GM12874 (cell line): Measurements from ENCODE around the gene B4GALNT2.

ENCODE experiments used
- CTCF ChIP-seq: IDR thresholded peaks from 2 replicates; pipeline ENCODE4 v1.5.1; 2011; ENCODE audit warnings: low read depth, mild to moderate bottlenecking, control low read depth, low read length, moderate library complexity; ENCODE audit not compliant: insufficient read depth

B4GALNT2 gene

DNA sequence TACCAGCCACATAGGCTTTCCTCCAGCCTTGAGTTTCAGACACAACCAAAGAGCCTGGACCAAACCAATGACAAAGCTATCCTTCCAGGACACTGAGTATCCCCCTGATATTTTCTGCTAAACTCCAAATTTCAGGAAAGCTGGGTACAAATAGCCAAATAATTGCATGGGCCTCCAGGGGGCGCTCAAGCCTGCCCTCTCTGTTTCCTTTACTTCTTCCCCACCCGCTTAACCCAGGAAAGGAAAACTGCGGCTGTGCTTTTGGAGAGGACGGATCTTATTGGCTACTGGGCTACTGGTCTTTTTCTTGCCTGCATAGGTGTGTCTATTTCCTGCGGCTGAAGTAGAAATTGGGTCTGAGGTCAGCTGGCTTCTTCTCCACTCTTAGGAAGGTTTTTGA lies 47.7 kb downstream of the B4GALNT2 start:
- TF ChIP-seq CTCF: peak; percentile 82

GRCh38 chr17:49180998-49181635 lies 48.5 kb downstream of the B4GALNT2 start:
- TF ChIP-seq CTCF: no peak

- no peak for TF ChIP-seq CTCF
Observed at GRCh38 chr17:49183341-49183740, 50.8 kb downstream of the B4GALNT2 start.

GRCh38 chr17:49183801-49184200 lies 51.2 kb downstream of the B4GALNT2 start:
- TF ChIP-seq CTCF: no peak

GRCh38 chr17:49187301-49187700 lies 54.7 kb downstream of the B4GALNT2 start:
- TF ChIP-seq CTCF: no peak

GRCh38 chr17:49190932-49191331 lies 58.4 kb downstream of the B4GALNT2 start:
- TF ChIP-seq CTCF: no peak

GRCh38 chr17:49191409-49191916 lies 58.9 kb downstream of the B4GALNT2 start:
- no peak for TF ChIP-seq CTCF
